ENCODE data around the gene TMEM181.

The TMEM181 gene

DNA sequence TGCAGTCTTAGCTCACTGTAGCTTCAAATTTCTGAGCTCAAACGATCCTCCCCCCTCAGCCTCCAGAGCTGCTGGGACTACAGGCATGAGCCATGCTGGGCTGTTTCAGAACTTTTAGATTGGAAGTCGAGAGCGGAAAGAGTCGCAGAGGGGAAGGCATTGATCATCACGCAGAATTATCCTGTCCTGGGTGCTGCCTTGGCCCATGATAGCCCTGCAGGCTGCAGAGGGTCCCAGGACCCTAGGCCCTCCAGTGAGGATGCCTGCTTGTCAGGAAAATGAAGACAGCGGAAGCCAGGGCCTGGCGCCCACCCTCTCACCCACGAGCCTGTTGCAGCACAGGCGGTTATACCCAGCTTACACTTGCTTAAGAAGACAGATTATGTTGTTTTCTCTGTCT, 9.1 kb downstream of the TMEM181 start:
- no peak for FAIRE-seq
- TF ChIP-seq SPI1 (IDR thresholded peaks at IDR 0.05; ENCODE audit: low read depth, low read length) (no peak), TAF1 (IDR thresholded peaks at IDR 0.05; ENCODE audit: low read depth, low read length) (no peak), POLR2A (IDR thresholded peaks at IDR 0.05; ENCODE audit: low read depth, low read length) (no peak), PAX5 (IDR thresholded peaks at IDR 0.05; ENCODE audit: insufficient read depth, low read length, severe bottlenecking) (no peak), POU2F2 (IDR thresholded peaks at IDR 0.05; ENCODE audit: low read depth, low read length) (no peak), POLR2AphosphoS5 (IDR thresholded peaks at IDR 0.05; ENCODE audit: low read depth, low read length) (no peak)
- DNase-seq (ENCODE audit: insufficient read length, low spot score): no peak

- DNase-seq (ENCODE audit: insufficient read length, low spot score): no peak
- no peak for FAIRE-seq
- no peak for TF ChIP-seq TAF1 (IDR thresholded peaks at IDR 0.05; ENCODE audit: low read depth, low read length)
- TF ChIP-seq SPI1 (IDR thresholded peaks at IDR 0.05; ENCODE audit: low read depth, low read length): no peak
- no peak for TF ChIP-seq PAX5 (IDR thresholded peaks at IDR 0.05; ENCODE audit: insufficient read depth, low read length, severe bottlenecking)
- no peak for TF ChIP-seq POU2F2 (IDR thresholded peaks at IDR 0.05; ENCODE audit: low read depth, low read length)
- TF ChIP-seq POLR2A (IDR thresholded peaks at IDR 0.05; ENCODE audit: low read depth, low read length): no peak
- TF ChIP-seq POLR2AphosphoS5 (IDR thresholded peaks at IDR 0.05; ENCODE audit: low read depth, low read length): no peak
These were observed 10.7 kb downstream of the TMEM181 start for GRCh38 chr6:158570681-158570962.

DNA sequence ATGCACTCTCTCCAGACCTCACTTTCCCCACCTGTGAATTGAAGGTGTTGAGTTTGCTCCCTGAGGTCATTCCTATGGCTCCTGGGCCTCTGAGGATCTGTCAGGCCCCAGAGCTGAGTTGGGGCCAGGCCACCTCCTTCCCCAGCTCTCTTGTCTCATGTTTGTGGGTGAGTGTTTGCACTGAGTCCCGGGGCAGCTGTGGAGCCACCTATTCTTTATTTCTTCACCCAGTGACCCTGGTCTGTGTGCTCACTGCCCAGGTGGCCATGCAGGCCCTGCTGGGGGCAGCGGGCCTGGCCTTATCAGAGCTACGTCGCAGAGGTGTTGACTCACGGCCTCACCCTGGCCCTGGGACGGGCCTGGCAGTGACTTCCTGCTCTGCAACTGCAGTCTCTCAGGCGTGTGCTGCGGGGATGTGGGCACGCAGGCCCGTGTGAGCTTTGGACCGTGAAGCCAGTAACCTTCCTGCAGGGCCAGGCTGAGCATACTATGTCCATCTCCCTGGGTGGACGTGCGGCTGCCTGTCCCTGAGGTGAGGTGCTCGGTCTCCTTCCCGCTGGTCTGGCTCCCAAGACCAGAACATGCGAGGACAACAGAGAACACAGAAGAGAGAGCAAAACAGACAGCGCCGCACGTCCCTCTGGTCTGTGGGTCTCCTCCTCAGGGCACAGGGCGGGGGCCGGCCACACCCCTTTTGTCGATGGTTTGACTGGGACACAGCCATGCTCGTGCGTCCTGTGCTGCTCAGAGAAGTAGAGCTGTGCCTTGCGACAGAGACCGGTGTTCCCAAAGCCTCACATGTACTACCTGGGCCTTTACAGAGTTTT, 12.1 kb downstream of the TMEM181 start:
- TF ChIP-seq POLR2A (IDR thresholded peaks at IDR 0.05; ENCODE audit: low read depth, low read length): no peak
- no peak for TF ChIP-seq TAF1 (IDR thresholded peaks at IDR 0.05; ENCODE audit: low read depth, low read length)
- TF ChIP-seq PAX5 (IDR thresholded peaks at IDR 0.05; ENCODE audit: insufficient read depth, low read length, severe bottlenecking): no peak
- TF ChIP-seq SPI1 (IDR thresholded peaks at IDR 0.05; ENCODE audit: low read depth, low read length): no peak
- no peak for TF ChIP-seq POLR2AphosphoS5 (IDR thresholded peaks at IDR 0.05; ENCODE audit: low read depth, low read length)
- no peak for TF ChIP-seq POU2F2 (IDR thresholded peaks at IDR 0.05; ENCODE audit: low read depth, low read length)
- no peak for DNase-seq (ENCODE audit: insufficient read length, low spot score)
- FAIRE-seq: no peak

- no peak for TF ChIP-seq POU2F2 (IDR thresholded peaks at IDR 0.05; ENCODE audit: low read depth, low read length)
- no peak for TF ChIP-seq SPI1 (IDR thresholded peaks at IDR 0.05; ENCODE audit: low read depth, low read length)
- TF ChIP-seq POLR2AphosphoS5 (IDR thresholded peaks at IDR 0.05; ENCODE audit: low read depth, low read length): no peak
- no peak for TF ChIP-seq PAX5 (IDR thresholded peaks at IDR 0.05; ENCODE audit: insufficient read depth, low read length, severe bottlenecking)
- TF ChIP-seq TAF1 (IDR thresholded peaks at IDR 0.05; ENCODE audit: low read depth, low read length): no peak
- no peak for TF ChIP-seq POLR2A (IDR thresholded peaks at IDR 0.05; ENCODE audit: low read depth, low read length)
- FAIRE-seq (no peak), DNase-seq (ENCODE audit: insufficient read length, low spot score) (no peak)
These were observed 13.0 kb downstream of the TMEM181 start for GRCh38 chr6:158572653-158573541.

DNA sequence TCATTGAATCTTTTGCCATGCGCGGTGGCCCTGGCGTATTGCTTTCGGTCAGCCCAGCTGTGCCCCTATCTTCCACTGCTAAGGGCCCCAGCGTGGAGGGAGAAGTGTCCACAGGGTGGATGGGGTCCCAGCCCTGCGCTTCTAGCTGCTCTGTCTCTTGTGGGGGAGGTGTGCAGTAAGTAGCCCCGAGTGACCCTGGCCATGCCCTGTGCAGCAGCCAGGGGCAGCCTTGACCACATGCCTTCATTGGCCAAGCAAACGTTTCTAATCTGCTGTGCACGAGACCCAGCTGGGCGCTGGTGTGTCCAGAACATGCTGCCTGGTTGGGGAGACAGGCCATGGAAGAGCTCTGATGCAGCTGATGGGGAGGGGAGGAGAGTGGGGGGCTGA, 13.6 kb downstream of the TMEM181 start:
- TF ChIP-seq PAX5 (IDR thresholded peaks at IDR 0.05; ENCODE audit: insufficient read depth, low read length, severe bottlenecking) (no peak), POLR2AphosphoS5 (IDR thresholded peaks at IDR 0.05; ENCODE audit: low read depth, low read length) (no peak), POU2F2 (IDR thresholded peaks at IDR 0.05; ENCODE audit: low read depth, low read length) (no peak), POLR2A (IDR thresholded peaks at IDR 0.05; ENCODE audit: low read depth, low read length) (no peak), SPI1 (IDR thresholded peaks at IDR 0.05; ENCODE audit: low read depth, low read length) (no peak), TAF1 (IDR thresholded peaks at IDR 0.05; ENCODE audit: low read depth, low read length) (no peak)
- FAIRE-seq: no peak
- no peak for DNase-seq (ENCODE audit: insufficient read length, low spot score)

DNA sequence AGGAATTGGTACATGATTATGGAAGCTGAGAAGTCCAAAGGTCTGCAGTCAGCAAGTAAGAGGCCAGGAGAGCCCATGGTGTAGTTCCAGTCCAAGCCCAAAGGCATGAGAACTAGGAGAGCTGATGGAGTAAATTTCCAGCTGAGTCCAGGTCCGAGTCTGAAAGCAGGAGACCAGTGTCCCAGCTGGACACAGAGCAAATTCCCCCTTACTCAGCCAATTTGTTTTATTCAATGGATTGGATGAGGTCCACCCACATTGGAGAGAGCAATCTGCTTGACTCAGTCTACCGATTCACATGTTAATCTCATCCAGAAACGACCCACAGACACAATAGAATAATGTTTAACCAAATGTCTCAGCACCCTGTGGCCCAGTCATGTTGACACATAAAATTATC, 14.9 kb downstream of the TMEM181 start:
- FAIRE-seq (no peak), DNase-seq (ENCODE audit: insufficient read length, low spot score) (no peak)
- TF ChIP-seq POLR2A (IDR thresholded peaks at IDR 0.05; ENCODE audit: low read depth, low read length) (no peak), TAF1 (IDR thresholded peaks at IDR 0.05; ENCODE audit: low read depth, low read length) (no peak), PAX5 (IDR thresholded peaks at IDR 0.05; ENCODE audit: insufficient read depth, low read length, severe bottlenecking) (no peak), POLR2AphosphoS5 (IDR thresholded peaks at IDR 0.05; ENCODE audit: low read depth, low read length) (no peak), POU2F2 (IDR thresholded peaks at IDR 0.05; ENCODE audit: low read depth, low read length) (no peak), SPI1 (IDR thresholded peaks at IDR 0.05; ENCODE audit: low read depth, low read length) (no peak)

GRCh38 chr6:158575550-158575949, 15.7 kb downstream of the TMEM181 start:
- DNase-seq (ENCODE audit: insufficient read length, low spot score): no peak
- TF ChIP-seq POLR2A (IDR thresholded peaks at IDR 0.05; ENCODE audit: low read depth, low read length) (no peak), POU2F2 (IDR thresholded peaks at IDR 0.05; ENCODE audit: low read depth, low read length) (no peak), SPI1 (IDR thresholded peaks at IDR 0.05; ENCODE audit: low read depth, low read length) (no peak), PAX5 (IDR thresholded peaks at IDR 0.05; ENCODE audit: insufficient read depth, low read length, severe bottlenecking) (no peak), TAF1 (IDR thresholded peaks at IDR 0.05; ENCODE audit: low read depth, low read length) (no peak), POLR2AphosphoS5 (IDR thresholded peaks at IDR 0.05; ENCODE audit: low read depth, low read length) (no peak)
- FAIRE-seq: no peak

DNA sequence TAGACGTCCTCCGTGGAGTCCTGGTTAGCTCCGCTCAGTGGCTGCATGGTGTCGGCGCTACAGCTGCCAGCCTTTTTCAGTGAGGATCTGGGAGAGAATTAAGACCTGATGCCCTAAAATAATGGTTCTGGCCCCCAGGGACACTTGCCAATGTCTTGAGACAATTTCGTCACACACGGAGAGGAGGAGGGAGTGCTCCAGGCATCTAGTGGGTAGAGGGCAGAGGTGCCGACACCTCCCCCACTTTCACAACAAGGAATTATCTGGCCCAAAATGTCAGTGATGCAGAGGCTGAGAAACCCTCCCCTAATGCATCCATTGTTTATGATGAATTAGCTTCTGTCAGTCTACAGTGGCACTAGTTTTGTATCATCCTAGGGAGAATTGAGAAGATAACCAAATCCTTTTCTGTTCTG, 24.4 kb downstream of the TMEM181 start:
- TF ChIP-seq POU2F2 (IDR thresholded peaks at IDR 0.05; ENCODE audit: low read depth, low read length) (no peak), SPI1 (IDR thresholded peaks at IDR 0.05; ENCODE audit: low read depth, low read length) (no peak), POLR2A (IDR thresholded peaks at IDR 0.05; ENCODE audit: low read depth, low read length) (no peak), PAX5 (IDR thresholded peaks at IDR 0.05; ENCODE audit: insufficient read depth, low read length, severe bottlenecking) (no peak), TAF1 (IDR thresholded peaks at IDR 0.05; ENCODE audit: low read depth, low read length) (no peak), POLR2AphosphoS5 (IDR thresholded peaks at IDR 0.05; ENCODE audit: low read depth, low read length) (no peak)
- DNase-seq (ENCODE audit: insufficient read length, low spot score) (no peak), FAIRE-seq (no peak)

- no peak for FAIRE-seq
- TF ChIP-seq TAF1 (IDR thresholded peaks at IDR 0.05; ENCODE audit: low read depth, low read length): no peak
- TF ChIP-seq POLR2AphosphoS5 (IDR thresholded peaks at IDR 0.05; ENCODE audit: low read depth, low read length): no peak
- no peak for TF ChIP-seq PAX5 (IDR thresholded peaks at IDR 0.05; ENCODE audit: insufficient read depth, low read length, severe bottlenecking)
- no peak for TF ChIP-seq POU2F2 (IDR thresholded peaks at IDR 0.05; ENCODE audit: low read depth, low read length)
- no peak for TF ChIP-seq POLR2A (IDR thresholded peaks at IDR 0.05; ENCODE audit: low read depth, low read length)
- TF ChIP-seq SPI1 (IDR thresholded peaks at IDR 0.05; ENCODE audit: low read depth, low read length): no peak
- DNase-seq (ENCODE audit: insufficient read length, low spot score): no peak
These were observed 26.8 kb downstream of the TMEM181 start for GRCh38 chr6:158586652-158587051.
